ENCODE data around the gene PCSK2. TPM values are rescaled to one million over a fixed set of nuclear protein-coding genes. Genes with fewer than 3 reads are reported as not detected.
A peak's percentile ranks its signal among the peaks of the same experiment; 100 is the strongest.

PCSK2 gene
- total RNA-seq, 1 donor from 2014 or later: 28.7 TPM

GRCh38 chr20:17317341-17317740 lies 90.5 kb downstream of the PCSK2 start:
- no peak for TF ChIP-seq CTCF (IDR thresholded peaks at IDR 0.05; ENCODE audit: partially characterized antibody, unreplicated experiment)
- no peaks in the 10 kb centered on the region for H3K27me3 Mint-ChIP-seq (ENCODE audit: unreplicated experiment)
- H3K4me1 Mint-ChIP-seq (ENCODE audit: low read depth, unreplicated experiment): peaks cover 49% of the 10 kb centered on the region
- peak overlapping the region; percentile 3 for H3K27ac Mint-ChIP-seq (ENCODE audit: unreplicated experiment)
- H3K4me3 Mint-ChIP-seq (ENCODE audit: unreplicated experiment): peak overlapping the region; percentile 12
- no peaks in the 10 kb centered on the region for H3K9me3 Mint-ChIP-seq (ENCODE audit: unreplicated experiment)
- H3K36me3 Mint-ChIP-seq (ENCODE audit: unreplicated experiment): no peaks in the 10 kb centered on the region
- no peak for DNase-seq

- Mint-ChIP-seq H3K27ac (ENCODE audit: unreplicated experiment) (no peak overlapping the region), H3K27me3 (ENCODE audit: unreplicated experiment) (no peaks in the 10 kb centered on the region), H3K4me1 (ENCODE audit: low read depth, unreplicated experiment) (peaks cover 33% of the 10 kb centered on the region), H3K9me3 (ENCODE audit: unreplicated experiment) (no peaks in the 10 kb centered on the region), H3K36me3 (ENCODE audit: unreplicated experiment) (no peaks in the 10 kb centered on the region), H3K4me3 (ENCODE audit: unreplicated experiment) (no peak overlapping the region)
- no peak for TF ChIP-seq CTCF (IDR thresholded peaks at IDR 0.05; ENCODE audit: partially characterized antibody, unreplicated experiment)
- no peak for DNase-seq
These were observed 93.6 kb downstream of the PCSK2 start for GRCh38 chr20:17320456-17320855.

- no peak for TF ChIP-seq CTCF (IDR thresholded peaks at IDR 0.05; ENCODE audit: partially characterized antibody, unreplicated experiment)
- no peaks in the 10 kb centered on the region for H3K4me1 Mint-ChIP-seq (ENCODE audit: low read depth, unreplicated experiment)
- H3K4me3 Mint-ChIP-seq (ENCODE audit: unreplicated experiment): no peak overlapping the region
- no peaks in the 10 kb centered on the region for H3K27me3 Mint-ChIP-seq (ENCODE audit: unreplicated experiment)
- no peak overlapping the region for H3K27ac Mint-ChIP-seq (ENCODE audit: unreplicated experiment)
- H3K36me3 Mint-ChIP-seq (ENCODE audit: unreplicated experiment): no peaks in the 10 kb centered on the region
- H3K9me3 Mint-ChIP-seq (ENCODE audit: unreplicated experiment): peaks cover 2% of the 10 kb centered on the region
- DNase-seq: no peak
These were observed 99.3 kb downstream of the PCSK2 start for GRCh38 chr20:17326096-17326495.

GRCh38 chr20:17327185-17328148 lies 100.6 kb downstream of the PCSK2 start:
- no peak for DNase-seq
- no peak for TF ChIP-seq CTCF (IDR thresholded peaks at IDR 0.05; ENCODE audit: partially characterized antibody, unreplicated experiment)
- Mint-ChIP-seq H3K9me3 (ENCODE audit: unreplicated experiment) (peaks cover 2% of the 10 kb centered on the region), H3K4me1 (ENCODE audit: low read depth, unreplicated experiment) (no peaks in the 10 kb centered on the region), H3K27me3 (ENCODE audit: unreplicated experiment) (no peaks in the 10 kb centered on the region), H3K36me3 (ENCODE audit: unreplicated experiment) (no peaks in the 10 kb centered on the region), H3K27ac (ENCODE audit: unreplicated experiment) (no peak overlapping the region), H3K4me3 (ENCODE audit: unreplicated experiment) (no peak overlapping the region)

GRCh38 chr20:17334932-17335331 lies 108.1 kb downstream of the PCSK2 start:
- Mint-ChIP-seq H3K27me3 (ENCODE audit: unreplicated experiment) (peaks cover 3% of the 10 kb centered on the region), H3K4me3 (ENCODE audit: unreplicated experiment) (no peak overlapping the region), H3K27ac (ENCODE audit: unreplicated experiment) (no peak overlapping the region), H3K9me3 (ENCODE audit: unreplicated experiment) (no peaks in the 10 kb centered on the region), H3K36me3 (ENCODE audit: unreplicated experiment) (no peaks in the 10 kb centered on the region), H3K4me1 (ENCODE audit: low read depth, unreplicated experiment) (no peaks in the 10 kb centered on the region)
- no peak for TF ChIP-seq CTCF (IDR thresholded peaks at IDR 0.05; ENCODE audit: partially characterized antibody, unreplicated experiment)
- DNase-seq: no peak

Data from glutamatergic neuron (in vitro differentiated cells).